ENCODE measurements around the gene MAP3K7CL.

- TF ChIP-seq CTCF (IDR thresholded peaks at IDR 0.05) (no peak), POLR2A (IDR thresholded peaks at IDR 0.05) (no peak)
These were observed 54.7 kb downstream of the MAP3K7CL start for GRCh38 chr21:29185172-29185571.

All from Peyer's patch (tissue), 4 donors.